Epithelial cell of proximal tubule (primary cell): ENCODE measurements around the gene ABLIM2. TPM values are rescaled to one million over a fixed set of nuclear protein-coding genes. Genes with fewer than 3 reads are reported as not detected.

Source experiments
- DNase-seq: peaks from one replicate; pipeline ENCODE4 v3.0.0-alpha.2; 2011; ENCODE audit warnings: low read depth
- H3K4me3 ChIP-seq: 2 replicates; pipeline ENCODE4 v1.5.1; 2011; ENCODE audit warnings: low read depth, mild to moderate bottlenecking, low read length
- total RNA-seq: library from RNA; depleted of rRNA; stranded (reverse); fragments of >200 nt; gene quantifications from 2 replicates; pipeline ENCODE4 v1.2.3, GENCODE V29; 2015
- TF ChIP-seq, protein P1 (sequence below): conservative IDR thresholded peaks from 2 replicates; pipeline ENCODE4 v1.5.1; 2012; ENCODE audit warnings: low read depth, mild to moderate bottlenecking, low read length

The ABLIM2 gene
- total RNA-seq, 1 donor from 2014 or later = 1.0 TPM

DNA sequence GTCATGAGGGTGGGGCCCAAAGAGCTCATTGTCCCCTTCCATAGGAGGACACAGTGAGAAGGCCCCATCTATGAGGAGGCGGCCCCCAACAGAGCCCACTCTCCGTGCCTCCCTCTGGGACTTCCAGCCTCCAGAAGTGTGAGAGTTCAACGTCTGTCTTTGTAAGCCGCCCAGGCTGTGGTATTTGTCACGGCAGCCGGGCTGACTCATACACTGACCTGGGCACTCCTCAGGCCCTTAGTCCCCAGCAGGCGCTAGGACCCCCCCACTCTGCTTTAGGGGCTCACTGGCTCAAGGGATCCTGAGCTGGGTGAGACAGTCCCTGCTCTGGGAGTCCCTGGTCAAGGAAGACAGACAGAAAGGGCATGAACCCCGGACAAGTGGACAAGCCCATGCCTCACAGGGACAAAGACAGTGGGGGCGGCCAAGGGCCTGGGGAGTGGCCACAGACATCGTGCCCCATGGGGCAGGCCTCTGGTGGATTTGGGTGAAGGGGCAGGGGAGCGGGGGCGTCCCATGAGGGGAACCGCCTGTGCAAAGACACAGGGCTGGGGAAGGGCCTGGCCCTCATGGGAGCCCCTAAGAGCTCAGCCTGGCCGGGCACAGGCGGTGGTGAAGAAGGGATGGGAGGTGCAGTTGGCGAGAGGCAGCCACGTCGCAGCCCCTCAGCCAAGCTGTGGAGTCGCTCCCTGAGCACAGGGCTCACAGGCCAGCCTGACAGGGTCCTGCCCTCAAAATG lies 21.5 kb downstream of the ABLIM2 start:
- TF ChIP-seq, protein P1, sequence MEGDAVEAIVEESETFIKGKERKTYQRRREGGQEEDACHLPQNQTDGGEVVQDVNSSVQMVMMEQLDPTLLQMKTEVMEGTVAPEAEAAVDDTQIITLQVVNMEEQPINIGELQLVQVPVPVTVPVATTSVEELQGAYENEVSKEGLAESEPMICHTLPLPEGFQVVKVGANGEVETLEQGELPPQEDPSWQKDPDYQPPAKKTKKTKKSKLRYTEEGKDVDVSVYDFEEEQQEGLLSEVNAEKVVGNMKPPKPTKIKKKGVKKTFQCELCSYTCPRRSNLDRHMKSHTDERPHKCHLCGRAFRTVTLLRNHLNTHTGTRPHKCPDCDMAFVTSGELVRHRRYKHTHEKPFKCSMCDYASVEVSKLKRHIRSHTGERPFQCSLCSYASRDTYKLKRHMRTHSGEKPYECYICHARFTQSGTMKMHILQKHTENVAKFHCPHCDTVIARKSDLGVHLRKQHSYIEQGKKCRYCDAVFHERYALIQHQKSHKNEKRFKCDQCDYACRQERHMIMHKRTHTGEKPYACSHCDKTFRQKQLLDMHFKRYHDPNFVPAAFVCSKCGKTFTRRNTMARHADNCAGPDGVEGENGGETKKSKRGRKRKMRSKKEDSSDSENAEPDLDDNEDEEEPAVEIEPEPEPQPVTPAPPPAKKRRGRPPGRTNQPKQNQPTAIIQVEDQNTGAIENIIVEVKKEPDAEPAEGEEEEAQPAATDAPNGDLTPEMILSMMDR = no peak
- H3K4me3 ChIP-seq = no peak overlapping the region

DNA sequence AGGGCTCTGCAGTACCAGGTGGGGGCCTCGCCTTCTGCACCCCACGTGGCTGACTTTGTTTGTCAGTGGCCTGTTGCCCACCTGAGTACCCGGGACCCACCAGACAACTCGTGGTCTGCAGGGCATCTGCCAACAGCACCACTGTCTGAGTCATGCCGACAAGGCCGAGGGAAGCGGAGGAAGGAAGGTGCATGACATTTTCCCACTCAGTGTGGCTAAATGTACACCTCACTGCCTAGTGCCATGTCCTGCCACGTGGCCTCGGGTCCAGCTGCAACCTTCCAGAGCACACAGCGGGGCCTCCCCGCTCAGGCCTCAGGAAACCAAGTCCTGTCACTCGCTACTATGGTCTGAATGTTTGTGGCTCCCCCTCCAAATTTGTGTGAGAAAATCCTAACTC lies 22.1 kb downstream of the ABLIM2 start:
- DNase-seq = no peak
- no peak overlapping the region for H3K4me3 ChIP-seq
- TF ChIP-seq, protein P1 = no peak

More for the DNA sequence above, 21.5 kb downstream of the ABLIM2 start:
- no peak for DNase-seq

DNA sequence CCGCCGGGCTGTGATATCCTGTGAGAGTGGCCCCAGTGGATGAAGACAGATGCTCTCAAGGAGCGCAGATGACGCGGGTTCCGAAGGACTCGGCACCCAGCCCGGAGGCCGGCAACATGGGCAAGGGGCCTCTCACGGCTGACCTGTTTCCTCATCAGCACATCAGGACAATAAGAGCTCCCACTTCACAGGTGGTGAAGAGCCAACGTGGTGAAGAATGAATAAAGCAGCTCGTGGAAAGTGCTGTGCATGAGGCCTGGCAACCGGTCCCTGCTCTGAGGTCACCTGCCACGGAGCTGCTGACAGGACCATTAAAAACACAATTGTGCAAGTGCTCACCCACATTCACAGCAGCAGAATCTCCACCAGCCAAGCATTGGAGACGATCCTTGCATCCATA lies 22.9 kb downstream of the ABLIM2 start:
- no peak overlapping the region for H3K4me3 ChIP-seq
- TF ChIP-seq, protein P1 = no peak
- DNase-seq = no peak

DNA sequence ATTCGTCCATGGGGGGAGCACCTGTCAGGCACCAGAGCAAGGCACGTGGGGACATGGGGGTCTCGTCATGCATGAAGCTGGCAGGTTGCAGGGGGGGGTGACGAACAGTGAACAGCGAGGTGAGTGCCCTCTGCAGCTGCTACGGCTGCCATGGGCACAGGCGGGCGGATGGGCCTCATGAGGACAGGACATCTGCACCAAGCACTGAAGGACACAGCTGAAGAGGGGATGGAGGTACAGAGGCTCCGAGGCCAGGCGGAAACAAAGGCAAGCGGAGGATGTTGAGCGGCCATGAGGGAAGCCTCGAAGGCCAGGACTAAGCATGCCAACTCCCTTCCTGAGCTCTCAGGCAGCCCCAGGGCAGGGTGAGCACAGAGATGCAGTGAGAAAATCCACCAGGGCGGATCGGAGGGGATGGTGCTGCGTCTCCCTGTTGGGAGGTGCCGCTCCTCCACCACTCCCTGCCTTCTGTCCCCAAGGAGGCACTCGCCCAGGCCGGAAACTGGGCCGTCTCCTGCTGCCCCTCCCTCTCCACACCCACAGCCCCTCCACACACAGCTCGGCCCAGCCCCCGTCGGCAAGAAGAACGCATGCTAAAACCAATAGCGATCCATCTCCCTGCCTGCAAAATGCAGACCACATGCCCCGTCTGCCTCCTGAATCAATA lies 24.6 kb downstream of the ABLIM2 start:
- H3K4me3 ChIP-seq = no peak overlapping the region
- no peak for DNase-seq
- TF ChIP-seq, protein P1 = no peak

DNA sequence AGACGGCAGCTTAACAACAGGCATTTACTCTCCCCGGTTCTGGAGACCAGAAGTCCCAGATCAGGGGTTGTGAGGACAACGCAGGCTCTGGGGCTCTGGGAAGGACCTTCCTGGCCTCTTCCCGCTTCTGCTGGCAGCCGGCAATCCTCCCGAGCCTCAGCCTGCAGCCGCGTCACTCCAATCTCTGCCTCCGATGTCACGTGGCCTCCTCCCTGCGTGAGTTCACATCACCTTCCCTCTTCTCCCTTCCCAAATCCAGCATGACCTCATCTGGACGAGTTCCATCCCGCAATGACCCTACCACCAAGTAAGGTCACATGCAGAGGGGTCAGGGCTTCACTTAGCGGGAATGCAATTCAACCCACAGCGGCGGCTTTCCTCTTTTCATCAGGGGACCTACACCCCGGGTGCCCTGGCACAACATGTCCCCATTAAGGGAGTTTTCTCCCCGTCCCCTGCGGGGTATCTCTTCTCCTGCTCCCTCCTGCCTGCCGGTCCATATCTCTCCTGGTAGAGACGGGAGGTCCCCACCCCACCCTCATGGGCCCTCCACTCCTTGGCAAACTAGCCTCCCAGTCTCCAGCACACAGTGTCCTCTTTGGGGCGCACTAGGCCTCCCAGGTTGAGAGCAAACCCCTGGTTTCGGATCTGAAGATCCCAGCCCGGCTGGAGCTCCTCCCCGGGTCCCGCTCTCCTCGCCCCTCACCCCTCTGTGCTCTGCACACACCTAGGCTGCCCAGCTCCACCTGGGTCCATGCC lies 25.5 kb downstream of the ABLIM2 start:
- TF ChIP-seq, protein P1 = no peak
- DNase-seq = no peak
- H3K4me3 ChIP-seq = no peak overlapping the region

DNA sequence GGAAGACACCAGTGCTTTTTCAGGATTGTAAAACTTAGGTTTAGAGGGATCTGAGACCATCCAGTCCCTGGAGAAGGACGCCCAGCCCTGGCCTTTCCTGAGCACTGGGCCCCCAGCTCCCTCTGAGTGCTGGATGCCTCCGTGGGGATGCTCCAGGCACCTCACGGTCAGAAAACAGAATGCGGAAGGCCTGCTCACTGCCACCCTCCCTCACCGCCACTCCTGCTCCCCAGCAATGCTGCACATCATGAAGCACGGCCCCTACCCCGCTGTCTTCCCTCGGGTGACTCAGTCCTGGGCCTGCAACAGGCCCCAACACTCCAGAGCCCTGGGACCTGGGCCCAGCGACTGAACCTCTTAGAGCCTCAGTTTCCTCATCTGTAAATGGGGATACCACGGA lies 26.2 kb downstream of the ABLIM2 start:
- no peak overlapping the region for H3K4me3 ChIP-seq
- DNase-seq = no peak
- TF ChIP-seq, protein P1 = no peak
